NK-92 treated with Interleukin-12 subunit alpha and Interleukin-12 subunit beta, amount 100 ng/mL, for 24 hours (cell line): ENCODE results near the gene SBSN.

Experiments
- DNase-seq: peaks from one replicate; lab custom pipeline; 2025; lab: John Stamatoyannopoulos, UW

Gene SBSN

GRCh38 chr19:35555301-35556005, 27.3 kb upstream of the SBSN start:
- DNase-seq, result no peak

GRCh38 chr19:35554076-35554475, 26.0 kb upstream of the SBSN start:
- no peak for DNase-seq

GRCh38 chr19:35553385-35554000, 25.4 kb upstream of the SBSN start:
- DNase-seq, result no peak

GRCh38 chr19:35552534-35553384, 24.6 kb upstream of the SBSN start:
- DNase-seq, result no peak

DNA sequence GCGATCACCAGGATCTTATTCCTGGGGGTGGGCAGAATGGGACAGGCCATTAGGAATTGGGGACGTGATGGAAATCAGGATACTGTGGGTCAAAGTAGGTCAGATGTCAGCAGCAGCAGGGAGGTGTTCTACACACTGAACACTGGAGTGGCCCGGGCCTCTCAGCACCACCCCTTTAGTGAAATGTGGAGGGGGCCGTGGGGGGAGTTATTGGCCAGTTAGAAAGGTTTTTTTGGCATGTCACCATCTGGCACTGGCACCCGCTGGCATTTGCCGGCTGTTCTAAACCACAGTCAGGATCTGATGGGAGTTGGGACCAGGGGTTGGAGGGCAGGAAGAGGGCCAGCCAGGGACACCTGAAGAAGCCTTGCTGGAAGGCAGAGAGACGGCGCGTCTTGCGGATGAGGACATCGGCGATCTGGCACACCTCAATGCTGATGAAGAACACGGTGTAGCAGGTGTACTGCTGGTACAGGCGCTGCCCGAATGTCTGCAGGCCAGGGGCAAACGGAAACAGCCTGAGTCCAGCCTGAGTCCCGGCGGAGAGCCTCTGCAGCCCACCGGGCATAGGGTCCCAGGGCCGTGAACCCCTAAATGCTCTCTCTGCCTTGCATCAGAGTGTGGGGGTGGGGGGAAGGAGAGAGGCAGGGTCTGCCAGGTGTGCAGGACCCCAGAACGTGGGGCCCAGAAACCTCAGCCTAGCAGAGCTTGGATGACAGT, 23.1 kb upstream of the SBSN start:
- no peak for DNase-seq

GRCh38 chr19:35549879-35550523, 21.9 kb upstream of the SBSN start:
- no peak for DNase-seq

DNA sequence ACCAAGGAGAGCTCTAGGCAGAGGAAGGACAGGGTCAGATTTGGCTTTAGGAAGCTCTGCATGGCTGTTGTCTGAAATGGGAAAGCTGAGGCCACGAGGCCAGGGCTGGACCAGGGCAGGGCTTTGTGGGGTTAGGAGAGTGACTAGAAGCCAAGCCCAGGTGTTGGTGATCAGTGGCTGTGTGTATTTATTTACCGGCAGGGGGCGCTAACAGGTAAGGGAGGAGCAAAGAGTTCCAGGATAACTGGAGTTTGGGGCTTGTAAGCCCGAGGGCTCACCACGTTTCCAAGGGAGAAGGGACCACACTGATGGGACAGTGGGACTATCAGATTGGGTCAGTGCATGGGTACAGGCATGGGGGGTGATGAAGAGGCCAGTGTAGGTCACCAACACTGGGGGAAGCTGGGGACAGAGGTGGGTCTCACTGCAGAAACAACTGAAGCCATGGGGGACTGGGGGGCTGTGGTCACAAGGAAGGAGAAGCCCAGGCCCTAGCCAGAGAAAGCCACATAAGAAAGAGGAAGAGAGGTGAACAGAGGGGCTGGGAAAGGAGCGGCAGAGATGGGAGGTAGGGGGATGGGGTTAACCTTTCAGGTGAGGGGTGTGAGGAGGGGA, 21.2 kb upstream of the SBSN start:
- DNase-seq, result peak; percentile 19

- DNase-seq, result no peak
Observed at GRCh38 chr19:35546532-35546931, 18.4 kb upstream of the SBSN start.

DNA sequence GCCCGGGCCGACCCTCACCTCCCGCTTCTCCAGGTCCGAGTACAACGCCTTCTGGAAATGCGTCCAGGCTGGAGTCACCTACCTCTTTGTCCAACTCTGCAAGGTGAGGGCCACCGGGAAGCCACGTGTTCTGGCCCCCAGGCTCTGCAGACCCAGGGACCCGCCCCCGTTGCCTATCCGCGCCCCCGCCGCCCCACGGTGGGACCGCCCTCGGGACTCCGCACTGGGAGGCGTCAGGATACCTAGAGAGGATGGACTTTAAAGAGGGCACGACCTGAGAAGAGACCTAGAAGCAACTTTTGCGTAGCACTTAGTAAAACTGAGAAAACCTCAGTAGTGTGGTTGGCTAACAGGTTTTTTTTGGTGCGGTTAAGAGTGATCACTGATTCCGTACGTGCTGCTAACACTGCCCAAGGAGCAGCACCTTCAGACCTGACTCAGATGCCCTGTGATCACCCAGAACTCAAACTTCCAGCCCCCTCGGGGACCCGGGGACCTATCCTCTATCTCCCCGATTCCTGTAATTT, 17.8 kb upstream of the SBSN start:
- DNase-seq, result peak; percentile 57

GRCh38 chr19:35545001-35545854, 17.1 kb upstream of the SBSN start, which contains the start of gene TMEM147:
Gene TMEM147, plus strand, starts transcription at chr19:35545626. Its CDS starts 114 bp downstream, at chr19:35545740.
- DNase-seq, result peak; percentile 86

- no peak for DNase-seq
Observed at GRCh38 chr19:35544110-35544802, 16.1 kb upstream of the SBSN start.

DNA sequence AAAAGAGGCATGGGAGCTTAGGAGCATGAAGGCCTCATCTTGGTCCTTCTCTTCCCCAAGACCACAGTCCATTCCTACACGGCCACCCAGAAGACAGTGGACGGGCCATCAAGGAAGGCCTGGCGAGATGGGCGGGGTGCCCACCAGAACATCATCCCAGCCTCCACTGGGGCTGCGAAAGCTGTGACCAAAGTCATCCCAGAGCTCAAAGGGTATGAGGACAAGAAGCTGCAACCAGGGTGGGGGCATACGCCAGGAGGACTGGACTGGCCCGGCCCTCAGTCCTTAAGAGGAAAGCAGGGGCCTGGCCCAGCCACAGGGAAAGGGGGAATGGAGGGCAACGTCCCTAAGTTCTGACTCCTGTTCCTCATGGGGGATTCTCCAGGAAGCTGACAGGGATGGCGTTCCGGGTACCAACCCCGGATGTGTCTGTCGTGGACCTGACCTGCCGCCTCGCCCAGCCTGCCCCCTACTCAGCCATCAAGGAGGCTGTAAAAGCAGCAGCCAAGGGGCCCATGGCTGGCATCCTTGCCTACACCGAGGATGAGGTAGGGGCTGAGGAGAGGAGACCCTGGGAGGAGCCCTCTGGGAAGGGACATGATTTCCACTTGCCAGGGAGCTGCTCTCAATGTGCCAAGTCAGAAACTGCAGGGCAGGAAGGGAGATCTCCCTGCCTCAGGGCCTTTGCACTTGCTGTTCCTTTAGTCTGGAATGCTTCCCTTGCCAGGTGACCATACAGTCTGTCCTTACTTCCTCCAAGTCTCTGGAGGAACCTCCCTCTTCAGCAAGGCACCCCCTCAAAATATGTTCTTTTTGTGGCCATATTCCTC, 15.4 kb upstream of the SBSN start:
- DNase-seq, result no peak

DNA sequence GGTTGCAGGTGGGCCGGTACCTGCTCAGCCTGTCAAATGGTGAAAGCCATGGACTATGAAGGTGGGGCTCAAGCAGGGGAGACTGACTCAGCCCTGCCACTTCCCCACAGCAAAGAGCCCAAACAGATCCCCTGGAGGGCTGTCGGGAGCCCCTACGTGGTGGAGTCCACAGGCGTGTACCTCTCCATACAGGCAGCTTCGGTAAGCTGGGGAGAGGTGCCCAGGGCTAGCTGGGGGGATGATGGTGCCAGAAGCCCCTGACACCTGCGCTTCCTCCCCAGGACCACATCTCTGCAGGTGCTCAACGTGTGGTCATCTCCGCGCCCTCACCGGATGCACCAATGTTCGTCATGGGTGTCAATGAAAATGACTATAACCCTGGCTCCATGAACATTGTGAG, 14.1 kb upstream of the SBSN start:
- DNase-seq, result no peak

GRCh38 chr19:35540356-35540927, 12.3 kb upstream of the SBSN start:
- DNase-seq, result no peak

GRCh38 chr19:35539850-35540249, 11.7 kb upstream of the SBSN start:
- no peak for DNase-seq

GRCh38 chr19:35539314-35539713, 11.2 kb upstream of the SBSN start:
- DNase-seq, result no peak

DNA sequence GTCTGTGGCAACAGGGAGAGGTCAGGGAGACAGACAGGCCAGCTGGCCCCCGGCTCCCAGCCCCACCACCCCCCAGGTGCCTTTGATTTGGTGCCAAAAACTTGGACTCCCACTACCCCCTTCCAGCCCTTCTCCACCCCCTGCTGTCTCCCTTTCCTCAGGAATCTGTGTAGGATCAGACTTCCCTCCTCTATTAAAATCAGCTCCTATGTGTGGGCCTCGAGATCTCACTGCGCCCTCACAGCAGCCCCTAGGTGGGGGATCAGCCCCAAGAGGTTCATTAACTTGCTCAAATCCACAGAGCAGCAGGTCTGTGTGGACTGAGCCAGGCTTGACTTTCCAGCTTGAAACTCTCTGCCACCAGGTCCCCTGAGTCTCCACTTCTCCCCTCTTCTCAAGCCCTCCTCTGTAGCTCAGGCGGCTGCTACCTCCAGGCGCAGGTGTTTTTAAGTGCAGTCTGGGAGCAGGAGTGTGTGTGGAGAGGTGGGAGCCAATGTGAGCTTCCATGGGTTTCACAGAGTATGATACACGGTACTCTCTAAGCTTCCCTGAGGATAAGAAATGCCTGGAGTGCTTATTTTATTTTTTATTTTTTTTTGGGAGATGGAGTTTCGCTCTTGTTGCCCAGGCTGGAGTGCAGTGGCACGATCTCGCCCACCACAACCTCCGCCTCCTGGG, 6.8 kb upstream of the SBSN start:
- no peak for DNase-seq
